HepG2 (cell line): ENCODE data around the gene NEMF.

Source experiments
- FOXP1 ChIP-seq, 2 experiments: fragments of 450-650 bp in 1 of 2; IDR thresholded peaks; 2 replicates each; pipeline ENCODE4 v1.6.1; 2017 to 2018; ENCODE audit warnings: antibody characterized with exemption in 1 of 2
- NR2F6 ChIP-seq, 2 experiments: IDR thresholded peaks; 2 replicates each; pipeline ENCODE4 v1.6.1; 2016; ENCODE audit warnings: antibody characterized with exemption in 1 of 2, mild to moderate bottlenecking in 1 of 2
- TF ChIP-seq, protein P1 (sequence below): sonication (generic); formaldehyde crosslinking; IDR thresholded peaks from 2 replicates; pipeline ENCODE4 v1.4.0; 2020; ENCODE audit warnings: missing genetic modification reagents
- TF ChIP-seq, protein P2 (sequence below): sonication (generic); formaldehyde crosslinking; IDR thresholded peaks from 2 replicates; pipeline ENCODE4 v1.5.0; 2020; ENCODE audit warnings: mild to moderate bottlenecking, missing genetic modification reagents, moderate library complexity

DNA sequence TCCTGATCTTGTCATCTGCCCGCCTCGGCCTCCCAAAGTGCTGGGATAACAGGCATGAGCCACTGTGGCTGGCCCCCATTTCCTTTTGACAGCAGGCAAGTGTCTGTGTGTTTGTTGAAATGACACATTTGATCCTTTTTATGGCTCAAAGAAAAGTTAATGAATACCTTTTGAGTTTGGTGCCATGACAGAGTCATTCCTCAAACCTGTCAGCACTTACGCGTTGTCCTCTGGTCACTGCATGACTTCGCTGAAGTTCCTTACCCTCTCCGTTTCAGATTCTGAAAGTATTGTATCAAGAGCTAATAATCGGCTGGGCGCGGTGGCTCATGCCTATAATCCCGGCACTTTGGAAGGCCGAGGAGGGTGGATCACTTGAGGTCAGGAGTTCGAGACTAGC lies 32.4 kb downstream of the NEMF start:
- no peak for TF ChIP-seq NR2F6 (IDR thresholded peaks at IDR 0.05)
- TF ChIP-seq NR2F6 (CRISPR knock-in tag; IDR thresholded peaks at IDR 0.05): no peak
- TF ChIP-seq, protein P1, sequence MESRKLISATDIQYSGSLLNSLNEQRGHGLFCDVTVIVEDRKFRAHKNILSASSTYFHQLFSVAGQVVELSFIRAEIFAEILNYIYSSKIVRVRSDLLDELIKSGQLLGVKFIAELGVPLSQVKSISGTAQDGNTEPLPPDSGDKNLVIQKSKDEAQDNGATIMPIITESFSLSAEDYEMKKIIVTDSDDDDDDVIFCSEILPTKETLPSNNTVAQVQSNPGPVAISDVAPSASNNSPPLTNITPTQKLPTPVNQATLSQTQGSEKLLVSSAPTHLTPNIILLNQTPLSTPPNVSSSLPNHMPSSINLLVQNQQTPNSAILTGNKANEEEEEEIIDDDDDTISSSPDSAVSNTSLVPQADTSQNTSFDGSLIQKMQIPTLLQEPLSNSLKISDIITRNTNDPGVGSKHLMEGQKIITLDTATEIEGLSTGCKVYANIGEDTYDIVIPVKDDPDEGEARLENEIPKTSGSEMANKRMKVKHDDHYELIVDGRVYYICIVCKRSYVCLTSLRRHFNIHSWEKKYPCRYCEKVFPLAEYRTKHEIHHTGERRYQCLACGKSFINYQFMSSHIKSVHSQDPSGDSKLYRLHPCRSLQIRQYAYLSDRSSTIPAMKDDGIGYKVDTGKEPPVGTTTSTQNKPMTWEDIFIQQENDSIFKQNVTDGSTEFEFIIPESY (CRISPR knock-in tag): no peak
- no peak for TF ChIP-seq FOXP1 (IDR thresholded peaks at IDR 0.05)
- TF ChIP-seq FOXP1 (CRISPR knock-in tag; IDR thresholded peaks at IDR 0.05): no peak
- TF ChIP-seq, protein P2, sequence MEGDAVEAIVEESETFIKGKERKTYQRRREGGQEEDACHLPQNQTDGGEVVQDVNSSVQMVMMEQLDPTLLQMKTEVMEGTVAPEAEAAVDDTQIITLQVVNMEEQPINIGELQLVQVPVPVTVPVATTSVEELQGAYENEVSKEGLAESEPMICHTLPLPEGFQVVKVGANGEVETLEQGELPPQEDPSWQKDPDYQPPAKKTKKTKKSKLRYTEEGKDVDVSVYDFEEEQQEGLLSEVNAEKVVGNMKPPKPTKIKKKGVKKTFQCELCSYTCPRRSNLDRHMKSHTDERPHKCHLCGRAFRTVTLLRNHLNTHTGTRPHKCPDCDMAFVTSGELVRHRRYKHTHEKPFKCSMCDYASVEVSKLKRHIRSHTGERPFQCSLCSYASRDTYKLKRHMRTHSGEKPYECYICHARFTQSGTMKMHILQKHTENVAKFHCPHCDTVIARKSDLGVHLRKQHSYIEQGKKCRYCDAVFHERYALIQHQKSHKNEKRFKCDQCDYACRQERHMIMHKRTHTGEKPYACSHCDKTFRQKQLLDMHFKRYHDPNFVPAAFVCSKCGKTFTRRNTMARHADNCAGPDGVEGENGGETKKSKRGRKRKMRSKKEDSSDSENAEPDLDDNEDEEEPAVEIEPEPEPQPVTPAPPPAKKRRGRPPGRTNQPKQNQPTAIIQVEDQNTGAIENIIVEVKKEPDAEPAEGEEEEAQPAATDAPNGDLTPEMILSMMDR (CRISPR knock-in tag): no peak
